H1 (cell line): ENCODE measurements around the gene SLC30A2. TPM values are rescaled to one million over a fixed set of nuclear protein-coding genes. Genes with fewer than 3 reads are reported as not detected.
A peak's percentile ranks its signal among the peaks of the same experiment; 100 is the strongest.

Experiments used
- CTCF ChIA-PET: fragments of 300-600 bp; sonication (Branson Sonifier 250); formaldehyde crosslinking; loops from one replicate; lab custom pipeline; 2021; ENCODE audit not compliant: partially characterized antibody; lab: Charles Lee
- POLR2A ChIA-PET: fragments of 300-600 bp; sonication (Branson Sonifier 250); formaldehyde crosslinking; loops from one replicate; lab custom pipeline; 2021; ENCODE audit warnings: inconsistent platforms; ENCODE audit not compliant: partially characterized antibody; lab: Charles Lee
- DNase-seq, 2 experiments: peaks; one replicate each; pipeline versions ENCODE4 v3.0.0 to v3.0.0-alpha.2; 2010 to 2022; ENCODE audit warnings: low spot score in 2 of 2, low read depth in 1 of 2, mixed read lengths in 1 of 2
- FAIRE-seq: peaks from 2 replicates; lab custom pipeline; 2011; peaks lifted over from hg19 to GRCh38; lab: Jason Lieb, UNC
- H2AFZ ChIP-seq: 2 replicates; pipeline ENCODE4 v1.8.1; 2012; ENCODE audit warnings: low read length, inconsistent platforms
- H2AK5ac ChIP-seq: 2 replicates; pipeline ENCODE4 v1.6.1; 2013; ENCODE audit warnings: low read depth, low read length
- H2BK120ac ChIP-seq: replicated peaks from 2 replicates; pipeline ENCODE3; 2013; ENCODE audit warnings: low read depth, low read length, inconsistent platforms
- H2BK12ac ChIP-seq: 2 replicates; pipeline ENCODE4 v1.6.1; 2013; ENCODE audit warnings: low read depth, low read length
- H2BK15ac ChIP-seq: 2 replicates; pipeline ENCODE4 v1.6.1; 2013; ENCODE audit warnings: low read length
- H2BK20ac ChIP-seq: 2 replicates; pipeline ENCODE4 v1.6.1; 2013; ENCODE audit warnings: low read length
- H2BK5ac ChIP-seq: 2 replicates; pipeline ENCODE4 v1.6.1; 2013; ENCODE audit warnings: low read depth, low read length
- H3K14ac ChIP-seq: 2 replicates; pipeline ENCODE4 v1.6.1; 2013; ENCODE audit warnings: inconsistent platforms; ENCODE audit not compliant: insufficient read length
- H3K18ac ChIP-seq: 2 replicates; pipeline ENCODE4 v1.6.1; 2013; ENCODE audit warnings: low read length; ENCODE audit errors: extremely low read depth
- H3K23ac ChIP-seq: 2 replicates; pipeline ENCODE4 v1.6.1; 2013; ENCODE audit warnings: inconsistent platforms; ENCODE audit not compliant: insufficient read length
- H3K23me2 ChIP-seq: 2 replicates; pipeline ENCODE4 v1.6.1; 2013; ENCODE audit warnings: low read depth, low read length
- H3K27ac ChIP-seq: 2 replicates; pipeline ENCODE4 v1.6.1; 2011; ENCODE audit warnings: low read depth, low read length, inconsistent platforms
- H3K27me3 ChIP-seq, 4 experiments: replicated peaks in 1 of 4; 1 replicate in 1 of 4; 2 replicates in 3 of 4; pipeline versions ENCODE4 v1.6.1 to v1.8.1; 2011 to 2013; ENCODE audit warnings: low read length in 3 of 4, mild to moderate bottlenecking in 3 of 4, inconsistent platforms in 2 of 4, mixed read lengths in 2 of 4, moderate library complexity in 1 of 4; ENCODE audit not compliant: control insufficient read depth in 3 of 4, insufficient read depth in 3 of 4; ENCODE audit errors: extremely low read depth in 1 of 4
- H3K36me3 ChIP-seq, 4 experiments: 2 replicates each; pipeline versions ENCODE4 v1.6.1 to v1.8.1; 2011 to 2013; ENCODE audit warnings: mild to moderate bottlenecking in 4 of 4, low read length in 3 of 4, moderate library complexity in 2 of 4, control low read depth in 1 of 4, inconsistent platforms in 1 of 4; ENCODE audit not compliant: insufficient read depth in 4 of 4, control insufficient read depth in 2 of 4
- H3K4ac ChIP-seq: replicated peaks from 2 replicates; pipeline ENCODE3; 2013; ENCODE audit warnings: low read length, low read depth, mixed read lengths, inconsistent platforms; ENCODE audit not compliant: insufficient read length
- H3K4me1 ChIP-seq, 4 experiments: replicated peaks in 1 of 4; 1 replicate in 1 of 4; 2 replicates in 3 of 4; pipeline versions ENCODE4 v1.6.1 to v1.8.1; 2011 to 2013; ENCODE audit warnings: low read length in 3 of 4, inconsistent platforms in 2 of 4, mixed read lengths in 1 of 4; ENCODE audit not compliant: insufficient read depth in 4 of 4, control insufficient read depth in 3 of 4
- H3K4me2 ChIP-seq, 2 experiments: 2 replicates each; pipeline versions ENCODE4 v1.6.1 to v1.8.1; 2011 to 2013; ENCODE audit warnings: low read depth in 2 of 2, low read length in 2 of 2, control low read depth in 1 of 2, inconsistent platforms in 1 of 2, mild to moderate bottlenecking in 1 of 2; ENCODE audit not compliant: insufficient read depth in 1 of 2
- H3K4me3 ChIP-seq, 4 experiments: fragments of 200-600, 300-600 bp in 1 of 4; sonication (generic), shearing (Covaris generic), sonication (Bioruptor Twin) in 1 of 4; 2 replicates each; pipeline versions ENCODE4 v1.5.1 to v1.8.1; 2011 to 2016; ENCODE audit warnings: low read length in 4 of 4, low read depth in 3 of 4, control low read depth in 2 of 4, inconsistent platforms in 2 of 4, mild to moderate bottlenecking in 2 of 4, mixed read lengths in 1 of 4, moderate library complexity in 1 of 4; ENCODE audit not compliant: insufficient read depth in 2 of 4; ENCODE audit errors: extremely low read depth in 1 of 4
- H3K56ac ChIP-seq: replicated peaks from 2 replicates; pipeline ENCODE3; 2013; ENCODE audit warnings: low read depth, mild to moderate bottlenecking, mixed read lengths, low read length, inconsistent platforms; ENCODE audit not compliant: insufficient read length
- H3K79me1 ChIP-seq: 2 replicates; pipeline ENCODE4 v1.6.1; 2013; ENCODE audit warnings: low read depth, low read length, control low read depth
- H3K79me2 ChIP-seq, 2 experiments: 2 replicates each; pipeline versions ENCODE4 v1.6.1 to v1.8.1; 2012 to 2013; ENCODE audit warnings: low read length in 2 of 2, mild to moderate bottlenecking in 2 of 2, inconsistent platforms in 1 of 2; ENCODE audit not compliant: insufficient read depth in 2 of 2, control insufficient read depth in 1 of 2
- H3K9ac ChIP-seq, 4 experiments: replicated peaks in 1 of 4; 1 replicate in 1 of 4; 2 replicates in 3 of 4; pipeline versions ENCODE4 v1.6.1 to v1.8.1; 2011 to 2013; ENCODE audit warnings: low read depth in 3 of 4, low read length in 3 of 4, control low read depth in 2 of 4, mild to moderate bottlenecking in 2 of 4, moderate library complexity in 2 of 4, inconsistent platforms in 1 of 4; ENCODE audit errors: extremely low read depth in 1 of 4
- H3K9me3 ChIP-seq, 2 experiments: 2 replicates each; pipeline versions ENCODE4 v1.6.1 to v1.8.1; 2012 to 2013; ENCODE audit warnings: mild to moderate bottlenecking in 2 of 2, moderate library complexity in 2 of 2, control low read depth in 1 of 2, inconsistent platforms in 1 of 2, low read depth in 1 of 2, low read length in 1 of 2, mixed read lengths in 1 of 2; ENCODE audit not compliant: insufficient read depth in 2 of 2
- H4K20me1 ChIP-seq, 2 experiments: replicated peaks in 1 of 2; 2 replicates each; pipeline versions ENCODE3 to v1.8.1; 2011 to 2013; ENCODE audit warnings: inconsistent platforms in 2 of 2, low read length in 2 of 2, mild to moderate bottlenecking in 1 of 2; ENCODE audit not compliant: insufficient read depth in 2 of 2, control insufficient read depth in 1 of 2
- H4K5ac ChIP-seq: 2 replicates; pipeline ENCODE4 v1.6.1; 2013; ENCODE audit warnings: low read length, low read depth, mixed read lengths, inconsistent platforms; ENCODE audit not compliant: insufficient read length
- H4K8ac ChIP-seq: 2 replicates; pipeline ENCODE4 v1.8.0; 2013; ENCODE audit warnings: mild to moderate bottlenecking, moderate library complexity, low read length, inconsistent platforms; ENCODE audit not compliant: insufficient read depth; ENCODE audit errors: extremely low read depth
- H4K91ac ChIP-seq: replicated peaks from 2 replicates; pipeline ENCODE3; 2013; ENCODE audit warnings: low read length, mixed read lengths, inconsistent platforms; ENCODE audit not compliant: insufficient read length
- RAD21 ChIP-seq, 2 experiments: IDR thresholded peaks in 1 of 2; conservative IDR thresholded peaks in 1 of 2; 2 replicates each; pipeline ENCODE4 v1.6.1; 2011; ENCODE audit warnings: low read depth in 2 of 2, low read length in 2 of 2, improper control_type of control experiment in 1 of 2, inconsistent platforms in 1 of 2, mild to moderate bottlenecking in 1 of 2, moderate library complexity in 1 of 2
- WGBS, 2 experiments: shearing (Covaris generic) in 1 of 2; methylation state at CpG; one replicate each; pipeline versions ENCODE4 v1.1.6 to v1.1.7; 2013 to 2015; ENCODE audit warnings: low lambda C conversion rate in 2 of 2, mixed read lengths in 2 of 2, inconsistent platforms in 1 of 2, low coverage in 1 of 2, missing lambda C conversion rate in 1 of 2; ENCODE audit not compliant: insufficient replicate concordance in 2 of 2, insufficient coverage in 1 of 2, insufficient read length in 1 of 2; ENCODE audit errors: extremely low coverage in 1 of 2, missing lambda C conversion rate in 1 of 2; 5-methylcytosine and 5-hydroxymethylcytosine counted together
- polyA plus RNA-seq, 7 experiments: library from polyadenylated mRNA; depleted of rRNA in 3 of 7; stranded (reverse) in 5 of 7; unstranded in 2 of 7; fragments of >200 nt in 5 of 7; fragments of 200-250 nt in 2 of 7; gene quantifications; 1 replicate in 5 of 7; 2 replicates in 1 of 7; 4 replicates in 1 of 7; pipeline versions ENCODE4 v1.2.1 to v1.2.3, GENCODE V29; 2011 to 2013; ENCODE audit warnings: missing spikeins in 2 of 7, mixed read lengths in 2 of 7
- total RNA-seq: library from RNA; stranded (reverse); fragmentation: NEBNext Ultra II Directional; extraction: Animal tissue kit (Norgen Biotek cat#: 25700); gene quantifications from 2 replicates; pipeline ENCODE4 v1.2.1, GENCODE V29; 2021
- TF ChIP-seq, protein P1 (sequence below), 3 experiments: IDR thresholded peaks; 1 replicate in 2 of 3; 2 replicates in 1 of 3; pipeline versions ENCODE4 v1.5.1 to v1.6.1; 2011; ENCODE audit warnings: low read length in 3 of 3, mild to moderate bottlenecking in 3 of 3, inconsistent platforms in 2 of 3, low read depth in 1 of 3, moderate library complexity in 1 of 3; ENCODE audit not compliant: insufficient read depth in 1 of 3; ENCODE audit errors: control extremely low read depth in 1 of 3

The SLC30A2 gene
- total and polyA plus RNA-seq, 2 of the 8 experiments (the other 6 are each of a cell fraction or from before 2014, with no cell fraction given), result 0.19 to 0.76 TPM

DNA sequence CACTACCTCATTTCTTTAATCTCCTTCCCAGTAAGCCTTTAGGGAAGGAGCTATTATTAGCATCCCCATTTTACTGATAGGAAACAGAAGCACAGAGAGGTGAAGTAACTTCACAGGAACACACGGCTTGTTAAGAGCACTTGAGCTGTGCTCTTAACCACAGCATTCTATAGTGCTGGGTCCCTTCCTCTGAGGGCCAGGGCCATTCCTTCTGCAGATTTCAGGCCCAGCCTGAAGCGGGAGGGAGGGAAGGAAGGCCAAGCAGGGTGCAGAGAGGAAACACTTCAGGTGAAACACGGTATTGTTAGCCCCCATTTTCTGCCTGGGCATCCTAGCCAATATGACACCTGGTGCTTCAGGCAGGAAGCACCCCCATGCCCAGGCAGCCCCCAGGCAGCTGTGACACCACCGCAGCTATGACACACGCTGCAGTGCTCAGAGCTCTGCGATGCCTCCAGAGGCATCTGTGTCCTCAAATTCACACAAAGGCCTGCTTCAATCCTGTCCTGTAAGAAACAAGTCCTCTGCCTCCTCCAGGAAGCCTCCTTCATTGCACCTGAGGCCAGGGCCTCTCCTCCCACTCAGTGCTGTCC lies 28.9 kb downstream of the SLC30A2 start:
- Histone ChIP-seq H3K56ac (no peak overlapping the region), H4K20me1 (no peaks in the 10 kb centered on the region), H3K27ac (no peak overlapping the region), H3K14ac (no peak overlapping the region), H2BK20ac (no peak overlapping the region), H3K27me3 (no peaks in the 10 kb centered on the region), H2AFZ (no peak overlapping the region), H3K79me1 (no peaks in the 10 kb centered on the region), H3K36me3 (no peaks in the 10 kb centered on the region), H3K4me3 (no peak overlapping the region), H3K9ac (no peak overlapping the region), H2BK120ac (no peak overlapping the region), H2AK5ac (no peak overlapping the region), H2BK5ac (no peak overlapping the region), H3K23ac (no peak overlapping the region), H4K8ac (peak overlapping the region; percentile 31; the same call in 1 of the 2 replicates), H2BK15ac (no peak overlapping the region), H2BK12ac (no peak overlapping the region), H3K9me3 (no peaks in the 10 kb centered on the region), H3K79me2 (no peaks in the 10 kb centered on the region), H4K91ac (no peak overlapping the region), H3K4ac (no peak overlapping the region), H3K4me2 (no peak overlapping the region), H3K23me2 (peaks cover 3% of the 10 kb centered on the region; the same call in 1 of the 2 replicates), H4K5ac (no peak overlapping the region), H3K4me1 (peaks cover 0 to 14% (median 10%) of the 10 kb centered on the region in 4 experiments; a peak in 6 of 7 replicates), H3K18ac (no peak overlapping the region)
- TF ChIP-seq RAD21 (IDR thresholded peaks at IDR 0.05 in 1 of 2, conservative IDR thresholded peaks at IDR 0.05 in 1 of 2; ENCODE audit: low read depth in 2 of 2, low read length in 2 of 2), result no peak
- TF ChIP-seq, protein P1, sequence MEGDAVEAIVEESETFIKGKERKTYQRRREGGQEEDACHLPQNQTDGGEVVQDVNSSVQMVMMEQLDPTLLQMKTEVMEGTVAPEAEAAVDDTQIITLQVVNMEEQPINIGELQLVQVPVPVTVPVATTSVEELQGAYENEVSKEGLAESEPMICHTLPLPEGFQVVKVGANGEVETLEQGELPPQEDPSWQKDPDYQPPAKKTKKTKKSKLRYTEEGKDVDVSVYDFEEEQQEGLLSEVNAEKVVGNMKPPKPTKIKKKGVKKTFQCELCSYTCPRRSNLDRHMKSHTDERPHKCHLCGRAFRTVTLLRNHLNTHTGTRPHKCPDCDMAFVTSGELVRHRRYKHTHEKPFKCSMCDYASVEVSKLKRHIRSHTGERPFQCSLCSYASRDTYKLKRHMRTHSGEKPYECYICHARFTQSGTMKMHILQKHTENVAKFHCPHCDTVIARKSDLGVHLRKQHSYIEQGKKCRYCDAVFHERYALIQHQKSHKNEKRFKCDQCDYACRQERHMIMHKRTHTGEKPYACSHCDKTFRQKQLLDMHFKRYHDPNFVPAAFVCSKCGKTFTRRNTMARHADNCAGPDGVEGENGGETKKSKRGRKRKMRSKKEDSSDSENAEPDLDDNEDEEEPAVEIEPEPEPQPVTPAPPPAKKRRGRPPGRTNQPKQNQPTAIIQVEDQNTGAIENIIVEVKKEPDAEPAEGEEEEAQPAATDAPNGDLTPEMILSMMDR (IDR thresholded peaks at IDR 0.05; ENCODE audit: control extremely low read depth in 1 of 3, insufficient read depth in 1 of 3, low read depth in 1 of 3, low read length in 3 of 3), result peak in 2 of 3 experiments; percentile 16 to 17; a peak in 2 of 4 replicates
- WGBS, 2 experiments, result 84% methylated on average over 6 of the region's 6 CpGs; no CpG with 5 or more reads in 1 of the 2 experiments
- POLR2A ChIA-PET, result interaction anchor here (1.5 to 1.7 kb wide), 2 partner anchors 95 to 142 kb away, joined by 3 to 5 read pairs; partner anchors contain the start of gene PAQR7
- DNase-seq (no peak), FAIRE-seq (no peak)
- CTCF ChIA-PET, result interaction anchor here (0.6 to 3.0 kb wide), 12 partner anchors 9 to 229 kb away, joined by 3 to 17 read pairs (median 4); no protein-coding TSS in a partner anchor
